SH-SY5Y (cell line): ENCODE measurements around the gene EFR3B.

Source experiments
- GATA2 ChIP-seq: IDR thresholded peaks from 2 replicates; pipeline ENCODE4 v1.6.1; 2011; ENCODE audit warnings: mild to moderate bottlenecking, low read depth, low read length
- GATA3 ChIP-seq: IDR thresholded peaks from 2 replicates; pipeline ENCODE4 v1.6.1; 2011; ENCODE audit warnings: low read depth, mild to moderate bottlenecking, low read length, moderate library complexity

Gene EFR3B, protein sequence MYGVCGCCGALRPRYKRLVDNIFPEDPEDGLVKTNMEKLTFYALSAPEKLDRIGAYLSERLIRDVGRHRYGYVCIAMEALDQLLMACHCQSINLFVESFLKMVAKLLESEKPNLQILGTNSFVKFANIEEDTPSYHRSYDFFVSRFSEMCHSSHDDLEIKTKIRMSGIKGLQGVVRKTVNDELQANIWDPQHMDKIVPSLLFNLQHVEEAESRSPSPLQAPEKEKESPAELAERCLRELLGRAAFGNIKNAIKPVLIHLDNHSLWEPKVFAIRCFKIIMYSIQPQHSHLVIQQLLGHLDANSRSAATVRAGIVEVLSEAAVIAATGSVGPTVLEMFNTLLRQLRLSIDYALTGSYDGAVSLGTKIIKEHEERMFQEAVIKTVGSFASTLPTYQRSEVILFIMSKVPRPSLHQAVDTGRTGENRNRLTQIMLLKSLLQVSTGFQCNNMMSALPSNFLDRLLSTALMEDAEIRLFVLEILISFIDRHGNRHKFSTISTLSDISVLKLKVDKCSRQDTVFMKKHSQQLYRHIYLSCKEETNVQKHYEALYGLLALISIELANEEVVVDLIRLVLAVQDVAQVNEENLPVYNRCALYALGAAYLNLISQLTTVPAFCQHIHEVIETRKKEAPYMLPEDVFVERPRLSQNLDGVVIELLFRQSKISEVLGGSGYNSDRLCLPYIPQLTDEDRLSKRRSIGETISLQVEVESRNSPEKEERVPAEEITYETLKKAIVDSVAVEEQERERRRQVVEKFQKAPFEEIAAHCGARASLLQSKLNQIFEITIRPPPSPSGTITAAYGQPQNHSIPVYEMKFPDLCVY

DNA sequence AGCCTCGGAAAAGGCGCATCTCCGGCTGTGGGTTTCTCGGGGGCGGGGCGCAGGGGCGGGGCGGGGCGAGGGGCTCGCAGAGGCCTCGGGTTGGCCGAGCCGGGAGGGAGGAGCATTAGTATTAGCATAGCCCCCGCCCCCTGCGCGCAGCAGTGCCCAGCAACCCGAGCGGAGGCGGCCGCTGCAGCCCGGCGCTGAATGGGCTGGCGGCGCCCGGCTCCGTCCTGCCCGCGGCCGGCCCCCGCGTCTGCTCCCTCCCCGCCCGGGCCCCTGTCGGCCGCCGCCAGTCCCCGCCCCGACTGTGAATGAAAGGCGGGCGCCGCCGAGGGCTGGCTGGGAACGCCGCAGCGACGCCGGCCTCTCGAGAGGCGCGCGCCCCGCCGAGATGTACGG lies at the start of gene EFR3B:
Gene EFR3B, plus strand, starts transcription at position 149 of the 393 bp plus-strand sequence. Its CDS starts 237 bp downstream, at position 386.
- no peak for TF ChIP-seq GATA3
- TF ChIP-seq GATA2: no peak

DNA sequence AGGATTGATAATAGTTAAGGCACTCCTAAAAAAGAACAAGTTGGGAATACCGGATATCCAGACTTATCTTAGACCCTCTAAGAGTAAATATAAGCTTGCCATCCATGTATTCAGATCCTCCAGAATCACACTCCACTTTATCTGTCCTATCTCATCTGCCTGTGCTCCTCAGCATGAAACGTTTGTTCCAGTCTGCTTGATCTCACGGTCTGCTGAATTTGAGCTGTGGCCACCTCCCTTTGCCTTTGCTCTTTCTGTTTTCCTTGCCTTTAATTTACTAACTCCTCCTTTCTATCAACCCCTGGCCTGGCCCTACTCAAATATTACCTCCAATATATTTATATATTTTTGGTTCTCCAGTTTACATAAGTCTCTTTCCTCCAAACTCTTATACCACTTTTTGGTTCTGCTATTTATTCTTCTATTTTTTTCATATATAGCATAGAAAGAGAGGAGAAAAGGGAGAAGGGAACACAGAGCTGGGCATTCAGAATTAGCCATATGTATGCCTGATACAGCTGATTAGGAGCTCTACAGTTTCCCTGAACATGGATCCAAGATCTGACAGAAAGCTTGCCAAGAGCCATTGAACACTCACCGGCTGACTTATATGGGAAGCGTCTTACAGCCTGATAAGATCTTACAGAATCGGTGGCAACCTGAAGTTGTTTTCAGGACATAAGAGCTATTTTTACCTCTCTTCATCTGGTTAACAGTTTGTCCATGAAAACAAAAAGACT lies 48.3 kb upstream of the EFR3B start:
- TF ChIP-seq GATA2 (no peak; the same call in 1 of the 2 replicates), GATA3 (no peak)

DNA sequence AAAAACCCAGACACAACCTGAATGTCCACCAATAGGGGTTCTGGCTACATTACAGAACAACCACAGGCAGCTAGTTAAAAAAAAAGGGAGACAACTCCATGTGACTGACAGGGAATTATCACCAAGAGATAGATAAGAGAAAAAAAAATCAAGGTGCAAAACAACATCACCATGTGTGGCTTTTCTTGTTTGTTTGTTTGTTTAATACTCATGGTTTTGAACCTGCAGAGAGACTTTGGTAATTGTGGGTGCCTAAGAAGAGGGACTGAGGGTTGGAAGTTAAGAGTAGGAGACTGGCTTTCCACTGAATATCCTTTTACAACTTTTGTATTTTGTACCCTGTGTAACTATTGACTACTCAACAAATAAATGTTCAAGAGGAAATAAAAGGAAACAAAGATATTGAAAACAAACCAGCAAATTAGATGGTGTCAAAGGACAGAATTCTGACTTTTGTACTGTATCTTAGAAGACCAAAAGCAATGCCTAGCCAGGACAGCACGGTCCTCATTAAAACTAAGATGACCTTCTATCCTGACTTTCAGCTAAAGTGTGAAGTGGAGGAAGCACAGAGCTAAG lies 47.6 kb upstream of the EFR3B start:
- TF ChIP-seq GATA2: no peak
- no peak for TF ChIP-seq GATA3

DNA sequence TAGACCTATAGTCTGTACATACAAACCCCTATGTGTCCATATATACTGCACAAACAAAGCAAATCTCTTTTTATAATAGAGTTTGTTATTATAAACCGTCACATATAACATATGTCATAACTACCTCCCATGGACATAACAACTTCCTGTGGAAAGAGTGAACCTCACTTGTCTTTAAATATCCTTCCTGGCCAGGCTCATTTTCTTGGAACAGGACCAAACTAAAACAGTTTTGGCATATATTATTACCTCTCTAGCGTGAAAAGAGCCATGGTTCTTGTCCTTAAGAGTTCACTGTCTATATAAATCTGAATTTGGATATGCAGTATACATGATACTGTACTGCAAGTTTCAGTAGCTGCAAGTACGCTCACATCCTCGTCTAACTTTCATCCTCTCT lies 41.8 kb upstream of the EFR3B start:
- no peak for TF ChIP-seq GATA2
- no peak for TF ChIP-seq GATA3

DNA sequence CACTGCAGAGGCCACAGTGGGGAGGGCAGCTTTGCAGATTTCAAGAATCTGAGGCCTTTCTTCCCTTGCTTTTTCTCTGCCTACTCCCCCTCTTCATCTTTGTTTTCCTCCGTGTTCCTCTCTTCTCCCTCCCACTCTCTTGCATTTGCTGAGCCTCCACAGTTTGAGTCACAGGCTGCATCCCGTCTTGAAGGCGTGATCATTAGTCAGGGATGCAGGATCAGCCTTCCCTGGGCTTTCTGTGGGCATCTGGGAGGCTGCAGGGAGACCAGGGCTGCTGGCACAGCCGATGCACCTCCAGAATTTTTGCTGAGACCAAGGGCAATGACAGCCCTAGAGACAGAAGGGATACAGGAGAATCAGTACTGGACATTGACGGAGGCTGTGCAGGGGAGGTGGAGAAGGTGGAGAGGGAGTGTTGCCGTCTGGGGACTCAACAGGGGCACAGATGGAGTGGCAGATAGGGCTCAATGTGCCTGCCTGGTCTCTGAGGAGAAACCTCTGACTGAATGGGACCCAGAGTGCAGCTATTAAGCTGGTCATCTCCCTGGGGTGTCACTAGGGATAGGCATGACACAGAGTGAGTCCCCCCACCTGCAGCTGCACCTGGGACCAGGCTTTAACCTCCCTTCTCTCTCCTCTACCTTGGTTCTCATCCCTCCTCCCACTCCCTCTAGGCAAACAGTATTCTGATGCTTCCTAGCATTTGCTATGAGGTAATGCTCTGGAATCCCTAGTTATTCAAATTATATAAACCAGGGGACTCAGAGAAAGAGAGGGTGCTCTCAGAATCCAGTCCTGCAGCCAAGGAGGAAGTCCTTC lies 41.2 kb upstream of the EFR3B start:
- peak; percentile 82 for TF ChIP-seq GATA2
- TF ChIP-seq GATA3: no peak

DNA sequence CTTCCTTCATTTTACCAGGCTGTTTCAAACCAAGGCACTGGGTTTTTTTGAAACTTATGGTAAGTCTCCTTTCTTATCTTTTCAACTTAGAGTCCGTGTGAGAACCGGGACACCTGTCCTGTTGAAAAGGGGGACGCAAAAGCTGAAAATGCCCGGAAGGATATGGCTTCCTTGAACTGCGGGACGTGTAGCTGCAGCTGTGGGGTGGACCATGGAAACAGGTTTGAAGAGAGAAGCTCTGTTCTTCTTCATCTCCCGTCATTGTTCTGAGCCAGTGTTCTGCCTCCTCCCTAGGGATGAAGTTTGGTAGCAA lies 40.6 kb upstream of the EFR3B start:
- TF ChIP-seq GATA3: no peak
- no peak for TF ChIP-seq GATA2

DNA sequence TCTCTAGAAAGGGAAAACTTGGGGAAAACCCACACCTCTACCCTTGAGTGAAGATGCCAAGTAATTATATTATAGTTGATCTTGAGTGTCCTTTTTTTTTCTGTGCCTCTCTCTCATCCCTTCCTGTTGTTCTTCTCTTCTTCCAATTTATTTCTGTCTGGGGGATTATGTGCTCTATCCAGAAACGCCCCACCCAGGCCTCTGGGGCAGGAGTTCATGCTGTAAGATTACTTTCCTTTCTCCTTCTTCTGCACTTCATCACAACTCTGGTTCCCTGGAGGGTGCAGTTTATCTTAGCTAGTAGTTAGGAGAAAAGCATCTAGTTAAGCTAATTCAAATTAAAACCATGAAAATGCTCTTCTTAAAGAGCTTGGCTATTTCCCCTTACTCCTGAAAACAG lies 39.8 kb upstream of the EFR3B start:
- TF ChIP-seq GATA2 (no peak), GATA3 (no peak)

DNA sequence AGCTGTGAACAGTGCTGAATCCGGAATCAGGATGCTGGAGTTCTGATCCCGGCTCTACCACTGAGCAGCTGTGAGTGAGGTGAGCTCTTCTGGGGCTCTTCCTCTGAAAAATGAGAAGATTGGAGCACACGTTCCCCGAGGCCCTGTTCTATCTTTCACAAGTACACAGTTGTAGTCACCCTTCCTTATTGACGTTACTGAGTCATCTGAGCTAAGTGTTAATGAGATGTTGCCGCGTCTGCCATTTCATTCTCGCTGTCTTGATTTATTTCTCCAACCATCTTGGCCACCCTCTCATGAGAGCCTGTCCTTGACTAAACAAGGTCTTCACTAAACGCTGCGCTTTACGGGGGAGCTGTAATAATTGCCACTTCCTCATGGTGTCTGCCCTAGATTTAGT lies 31.9 kb upstream of the EFR3B start:
- no peak for TF ChIP-seq GATA3
- no peak for TF ChIP-seq GATA2

DNA sequence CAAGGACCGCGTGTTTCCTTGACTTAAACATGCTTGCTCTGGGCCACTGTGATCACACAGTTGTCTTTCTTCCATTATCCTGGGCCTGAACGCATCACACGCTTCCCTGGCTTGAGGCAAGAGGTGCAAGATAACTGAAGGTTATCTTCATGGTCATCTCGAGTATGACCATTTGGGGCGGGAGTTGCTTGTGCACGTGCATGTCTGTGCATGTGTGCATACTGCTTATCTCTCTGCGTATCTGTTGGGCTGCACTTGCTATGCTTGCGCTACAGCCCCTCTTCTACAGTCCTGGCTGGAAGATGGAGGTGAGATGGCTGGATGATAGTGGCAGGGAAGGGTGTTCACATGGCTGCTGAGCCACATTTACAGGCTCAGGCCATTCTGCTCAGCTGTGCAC lies 27.2 kb upstream of the EFR3B start:
- TF ChIP-seq GATA3: peak; percentile 97
- TF ChIP-seq GATA2: peak; percentile 99

DNA sequence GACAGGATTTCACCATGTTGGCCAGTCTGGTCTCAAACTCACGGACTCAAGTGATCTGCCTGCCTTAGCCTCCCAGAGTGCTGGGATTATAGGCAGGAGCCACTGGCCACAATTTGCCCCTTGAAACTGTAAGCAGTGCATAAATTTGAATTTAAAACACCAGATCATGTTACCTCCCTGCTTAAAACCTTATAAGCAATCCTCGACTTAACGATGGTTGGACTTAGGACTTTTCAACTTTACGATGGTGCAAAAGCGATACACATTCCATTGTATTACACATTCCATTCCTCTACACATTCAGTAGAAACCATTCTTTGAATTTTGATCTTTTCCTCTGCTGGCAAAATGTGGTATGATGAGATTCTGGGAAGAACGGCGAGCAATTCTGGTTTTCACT lies 23.2 kb upstream of the EFR3B start:
- TF ChIP-seq GATA2 (no peak), GATA3 (no peak)

DNA sequence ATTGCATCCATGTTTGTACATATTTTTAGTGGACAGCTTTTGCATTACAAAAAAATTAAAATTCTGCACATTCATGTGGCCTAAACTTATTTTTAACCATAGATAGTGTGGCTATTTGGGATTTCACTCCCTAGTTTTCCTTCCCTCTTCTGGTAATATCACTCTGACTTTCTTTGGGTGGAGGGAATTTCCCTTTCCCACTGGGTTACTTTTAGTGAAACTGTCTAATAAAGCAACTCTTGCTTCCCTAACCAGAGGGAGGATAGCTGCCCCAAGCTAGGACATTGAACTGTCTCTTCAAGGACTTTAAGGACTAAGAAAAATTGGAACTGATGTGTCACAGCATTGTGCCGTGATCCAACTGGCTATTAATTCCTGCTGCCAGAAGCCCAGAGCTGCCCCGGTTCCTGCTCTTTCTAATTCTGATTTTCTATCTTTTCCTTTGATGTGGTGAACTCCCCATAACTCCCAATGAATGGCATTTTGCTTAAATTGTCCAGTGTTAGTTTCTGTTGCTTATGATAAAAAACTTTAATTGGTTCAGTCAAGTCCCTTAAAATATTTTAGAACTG lies 20.0 kb upstream of the EFR3B start:
- TF ChIP-seq GATA2 (no peak), GATA3 (no peak)

DNA sequence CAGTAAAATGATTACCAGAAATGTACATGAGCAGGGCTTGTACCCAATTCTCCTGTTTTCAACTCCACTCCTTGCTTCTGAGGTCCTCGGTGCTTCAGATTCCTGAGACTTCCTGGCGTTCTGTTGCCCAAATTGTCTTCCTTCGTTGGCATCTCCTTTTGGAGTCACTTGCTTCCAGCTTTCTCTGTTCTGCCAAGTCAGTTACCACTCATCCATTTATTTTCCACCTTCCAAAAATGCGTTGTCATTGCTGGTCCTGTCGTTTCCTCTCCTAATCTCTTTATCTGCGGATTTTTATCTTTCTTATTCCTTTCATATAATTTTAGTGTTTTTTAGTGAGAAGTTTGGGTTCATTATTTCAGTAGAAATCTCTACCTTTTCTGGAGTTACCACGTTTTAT lies 18.5 kb upstream of the EFR3B start:
- no peak for TF ChIP-seq GATA3
